Endothelial cell (in vitro differentiated cells): ENCODE measurements around the gene PLN. TPM values are rescaled to one million over a fixed set of nuclear protein-coding genes. Genes with fewer than 3 reads are reported as not detected.

ENCODE experiments used
- DNase-seq: peaks from one replicate; pipeline ENCODE4 v3.0.0; 2021; ENCODE audit warnings: low spot score
- H3K27ac Mint-ChIP-seq: one replicate; pipeline ENCODE4 v1.8.0; 2021; ENCODE audit warnings: mixed read lengths, inconsistent platforms; ENCODE audit not compliant: unreplicated experiment
- H3K27me3 Mint-ChIP-seq: one replicate; pipeline ENCODE4 v1.8.0; 2021; ENCODE audit warnings: mild to moderate bottlenecking, moderate library complexity, mixed read lengths, inconsistent platforms; ENCODE audit not compliant: unreplicated experiment
- H3K36me3 Mint-ChIP-seq: one replicate; pipeline ENCODE4 v1.8.0; 2021; ENCODE audit warnings: mild to moderate bottlenecking, low read depth, mixed read lengths, inconsistent platforms; ENCODE audit not compliant: unreplicated experiment
- H3K4me1 Mint-ChIP-seq: one replicate; pipeline ENCODE4 v1.8.0; 2021; ENCODE audit warnings: mild to moderate bottlenecking, mixed read lengths, inconsistent platforms; ENCODE audit not compliant: unreplicated experiment
- H3K4me3 Mint-ChIP-seq: one replicate; pipeline ENCODE4 v1.8.0; 2021; ENCODE audit warnings: mild to moderate bottlenecking, mixed read lengths, inconsistent platforms; ENCODE audit not compliant: unreplicated experiment
- H3K9me3 Mint-ChIP-seq: one replicate; pipeline ENCODE4 v1.8.0; 2021; ENCODE audit warnings: mixed read lengths, inconsistent platforms; ENCODE audit not compliant: unreplicated experiment
- total RNA-seq: library from RNA; stranded (reverse); fragmentation: NEBNext Ultra II Directional; extraction: Animal tissue kit (Norgen Biotek cat#: 25700); gene quantifications from one replicate; pipeline ENCODE4 v1.2.1, GENCODE V29; 2021; ENCODE audit not compliant: unreplicated experiment
- TF ChIP-seq, protein P1 (sequence below): fragments of 200-600 bp; sonication (generic); IDR thresholded peaks from one replicate; pipeline ENCODE4 v1.5.0; 2021; ENCODE audit warnings: antibody characterized with exemption; ENCODE audit not compliant: unreplicated experiment

PLN gene
- total RNA-seq, 1 donor from 2014 or later, result not detected

DNA sequence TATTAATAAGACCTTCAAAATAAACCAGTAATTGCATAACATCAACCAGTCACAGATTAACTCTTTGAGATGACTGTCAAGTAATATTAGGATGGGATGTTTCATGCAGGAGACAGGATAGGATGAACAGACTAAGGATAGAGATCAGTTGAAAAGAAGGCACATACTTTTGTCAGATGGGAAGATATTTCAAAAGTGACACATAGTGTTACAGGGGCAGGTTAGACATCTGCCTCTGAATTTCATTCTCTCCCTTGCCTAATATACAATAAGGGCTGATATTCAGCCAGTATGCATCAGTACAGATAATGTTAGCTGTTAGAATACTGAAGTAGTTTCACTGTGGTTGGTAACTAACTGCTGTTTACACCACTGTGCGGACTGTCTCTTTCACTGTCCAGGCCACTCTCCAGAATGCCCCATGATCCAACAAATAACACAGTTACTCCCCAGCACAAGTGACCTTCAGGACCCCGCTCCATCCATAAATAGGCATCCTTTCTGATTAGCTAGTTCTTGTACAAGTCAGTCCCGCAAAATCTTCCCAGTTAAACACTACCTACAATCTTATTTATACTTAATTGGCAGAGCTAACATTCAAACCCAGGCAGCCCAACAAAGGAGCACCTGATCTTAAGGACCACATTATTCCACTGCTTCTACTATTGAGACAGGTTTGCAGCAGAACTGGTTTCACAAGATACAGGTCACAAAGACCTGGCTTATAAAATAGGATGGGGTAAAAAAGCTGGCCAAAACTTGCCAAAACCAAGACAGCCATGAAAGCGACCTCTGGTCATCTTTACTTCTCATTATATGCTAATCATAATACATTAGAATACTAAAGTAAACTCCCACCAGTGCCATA lies 21.9 kb upstream of the PLN start:
- no peak for DNase-seq
- Mint-ChIP-seq H3K27ac (no peak overlapping the region), H3K4me3 (no peak overlapping the region), H3K4me1 (no peaks in the 10 kb centered on the region), H3K27me3 (peaks cover 2% of the 10 kb centered on the region), H3K36me3 (no peaks in the 10 kb centered on the region), H3K9me3 (no peaks in the 10 kb centered on the region)
- TF ChIP-seq, protein P1, sequence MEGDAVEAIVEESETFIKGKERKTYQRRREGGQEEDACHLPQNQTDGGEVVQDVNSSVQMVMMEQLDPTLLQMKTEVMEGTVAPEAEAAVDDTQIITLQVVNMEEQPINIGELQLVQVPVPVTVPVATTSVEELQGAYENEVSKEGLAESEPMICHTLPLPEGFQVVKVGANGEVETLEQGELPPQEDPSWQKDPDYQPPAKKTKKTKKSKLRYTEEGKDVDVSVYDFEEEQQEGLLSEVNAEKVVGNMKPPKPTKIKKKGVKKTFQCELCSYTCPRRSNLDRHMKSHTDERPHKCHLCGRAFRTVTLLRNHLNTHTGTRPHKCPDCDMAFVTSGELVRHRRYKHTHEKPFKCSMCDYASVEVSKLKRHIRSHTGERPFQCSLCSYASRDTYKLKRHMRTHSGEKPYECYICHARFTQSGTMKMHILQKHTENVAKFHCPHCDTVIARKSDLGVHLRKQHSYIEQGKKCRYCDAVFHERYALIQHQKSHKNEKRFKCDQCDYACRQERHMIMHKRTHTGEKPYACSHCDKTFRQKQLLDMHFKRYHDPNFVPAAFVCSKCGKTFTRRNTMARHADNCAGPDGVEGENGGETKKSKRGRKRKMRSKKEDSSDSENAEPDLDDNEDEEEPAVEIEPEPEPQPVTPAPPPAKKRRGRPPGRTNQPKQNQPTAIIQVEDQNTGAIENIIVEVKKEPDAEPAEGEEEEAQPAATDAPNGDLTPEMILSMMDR, result no peak

DNA sequence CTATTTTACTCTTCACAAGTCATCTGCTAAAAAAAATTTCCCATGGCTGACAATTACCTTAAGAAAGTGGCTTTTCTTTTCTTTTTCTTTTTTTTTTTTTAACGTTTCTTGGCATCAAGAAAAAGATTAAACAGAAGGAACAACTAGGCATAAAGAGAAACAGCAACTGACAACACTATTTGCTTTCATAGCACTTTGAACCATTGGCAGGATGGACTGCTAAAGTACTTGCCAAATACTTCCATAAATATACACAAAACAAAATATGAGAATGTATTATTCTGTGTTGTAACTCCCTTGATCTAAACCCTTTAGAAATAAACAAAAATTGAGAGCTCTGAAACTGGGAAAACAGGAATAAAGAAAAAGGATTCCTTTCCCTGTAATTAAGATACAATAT lies 20.0 kb upstream of the PLN start:
- no peak for DNase-seq
- Mint-ChIP-seq H3K27me3 (peaks cover 2% of the 10 kb centered on the region), H3K4me3 (no peak overlapping the region), H3K9me3 (no peaks in the 10 kb centered on the region), H3K27ac (no peak overlapping the region), H3K36me3 (no peaks in the 10 kb centered on the region), H3K4me1 (no peaks in the 10 kb centered on the region)
- TF ChIP-seq, protein P1, result no peak

DNA sequence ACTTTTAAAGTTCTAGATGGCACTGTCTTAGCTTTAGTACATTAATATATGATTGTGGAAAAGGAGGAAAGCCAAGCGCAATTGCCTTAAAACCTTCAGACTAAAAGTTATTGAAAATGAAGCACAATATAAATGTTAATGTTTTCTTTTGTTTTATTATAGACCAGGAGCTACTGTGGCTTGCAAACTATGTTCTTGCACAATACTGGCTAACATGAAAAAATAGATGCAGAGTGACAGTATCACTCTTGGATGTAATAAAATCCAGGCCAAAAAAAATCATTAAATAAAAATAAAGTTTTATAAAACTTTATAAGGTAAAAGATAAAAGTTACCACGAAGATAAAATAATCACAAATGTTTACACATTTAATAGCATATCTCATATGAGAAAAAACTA lies 18.3 kb upstream of the PLN start:
- H3K4me1 Mint-ChIP-seq, result no peaks in the 10 kb centered on the region
- DNase-seq, result no peak
- no peak overlapping the region for H3K4me3 Mint-ChIP-seq
- TF ChIP-seq, protein P1, result no peak
- peaks cover 2% of the 10 kb centered on the region for H3K27me3 Mint-ChIP-seq
- H3K27ac Mint-ChIP-seq, result no peak overlapping the region
- H3K9me3 Mint-ChIP-seq, result no peaks in the 10 kb centered on the region
- no peaks in the 10 kb centered on the region for H3K36me3 Mint-ChIP-seq

DNA sequence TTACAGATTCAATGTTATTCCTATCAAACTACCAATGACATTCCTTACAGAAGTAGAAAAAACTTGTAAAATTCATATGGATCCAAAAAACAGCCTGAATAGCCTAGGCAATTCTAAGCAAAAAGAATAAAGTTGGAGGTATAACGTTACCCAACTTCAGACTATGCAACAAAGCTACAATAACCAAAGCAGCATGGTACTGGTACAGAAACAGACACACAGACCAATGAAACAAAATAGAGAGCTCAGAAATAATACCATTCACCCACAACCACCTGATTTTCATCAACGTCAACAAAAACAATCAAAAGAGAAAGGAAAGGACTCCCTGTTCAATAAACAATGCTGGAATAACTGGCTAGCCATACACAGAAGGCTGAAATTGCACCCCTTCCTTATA lies 17.2 kb upstream of the PLN start:
- no peak for DNase-seq
- Mint-ChIP-seq H3K27me3 (no peaks in the 10 kb centered on the region), H3K4me3 (no peak overlapping the region), H3K36me3 (no peaks in the 10 kb centered on the region), H3K4me1 (no peaks in the 10 kb centered on the region), H3K27ac (no peak overlapping the region), H3K9me3 (no peaks in the 10 kb centered on the region)
- TF ChIP-seq, protein P1, result no peak

DNA sequence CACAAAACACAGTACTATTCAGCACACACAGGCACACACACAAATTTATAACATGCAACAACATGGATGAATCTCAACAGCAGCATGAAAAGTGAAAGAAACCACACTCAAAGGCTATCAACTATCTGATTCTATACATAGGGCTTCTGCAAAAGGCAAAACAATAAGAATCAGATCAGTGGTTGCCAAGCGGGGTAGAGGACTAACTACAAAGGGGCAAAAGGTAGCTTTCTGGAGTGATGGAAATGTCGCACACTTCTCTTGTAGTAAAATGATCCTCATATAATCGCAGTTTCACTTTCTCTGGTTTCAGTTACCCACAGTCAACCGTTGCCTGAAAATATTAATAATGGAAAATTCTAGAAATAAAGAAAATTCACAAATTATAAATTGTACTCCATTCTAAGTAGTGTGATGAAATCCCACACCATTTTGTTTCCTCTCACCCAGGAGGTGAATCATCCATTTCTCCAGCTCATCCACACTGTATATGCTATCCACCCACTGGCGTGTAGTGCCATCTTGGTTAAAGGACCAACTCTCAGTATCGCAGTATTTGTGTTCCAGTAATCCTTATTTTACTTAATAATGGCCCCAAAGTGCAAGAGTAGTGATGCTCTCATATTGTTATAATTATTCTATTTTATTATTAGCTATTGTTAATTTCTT lies 12.8 kb upstream of the PLN start:
- no peak overlapping the region for H3K27ac Mint-ChIP-seq
- no peaks in the 10 kb centered on the region for H3K27me3 Mint-ChIP-seq
- TF ChIP-seq, protein P1, result no peak
- no peak for DNase-seq
- H3K4me1 Mint-ChIP-seq, result no peaks in the 10 kb centered on the region
- no peak overlapping the region for H3K4me3 Mint-ChIP-seq
- no peaks in the 10 kb centered on the region for H3K36me3 Mint-ChIP-seq
- H3K9me3 Mint-ChIP-seq, result no peaks in the 10 kb centered on the region
